Activated CD8-positive, alpha-beta memory T cell treated with anti-CD3 and anti-CD28 coated beads, Interleukin-2, amount 10 ng/mL, durations not matched to agents 7 days and 5 days (primary cell): ENCODE measurements around the gene POLR2F. TPM values are rescaled to one million over a fixed set of nuclear protein-coding genes. Genes with fewer than 3 reads are reported as not detected.
"Not testable (repeated sequence)": the region's sequence is repeated elsewhere in the genome, so short reads cannot be mapped to it uniquely, and the experiment has no call there.

ENCODE experiments used
- ATAC-seq: fragments of 150-1000 bp; cut with Tn5 transposase; one replicate; pipeline ENCODE4 v1.10.0; 2021; ENCODE audit warnings: moderate library complexity
- CTCF ChIA-PET: fragments of 350-600 bp; sonication (Branson Sonifier 250); formaldehyde crosslinking; loops from one replicate; lab custom pipeline; 2021; ENCODE audit warnings: antibody characterized with exemption; lab: Charles Lee
- DNase-seq: peaks from one replicate; pipeline ENCODE4 v3.0.0-alpha.2; 2020
- H3K27ac Mint-ChIP-seq: one replicate; pipeline ENCODE4 v1.8.0; 2021; ENCODE audit warnings: mild to moderate bottlenecking, mixed read lengths
- H3K27me3 Mint-ChIP-seq: one replicate; pipeline ENCODE4 v1.8.0; 2021; ENCODE audit warnings: mixed read lengths
- H3K36me3 Mint-ChIP-seq: one replicate; pipeline ENCODE4 v1.8.0; 2021; ENCODE audit warnings: mild to moderate bottlenecking, mixed read lengths
- H3K4me1 Mint-ChIP-seq: one replicate; pipeline ENCODE4 v1.8.0; 2021; ENCODE audit warnings: mixed read lengths
- H3K4me3 Mint-ChIP-seq: one replicate; pipeline ENCODE4 v1.8.0; 2021; ENCODE audit warnings: mild to moderate bottlenecking, moderate library complexity, mixed read lengths
- H3K9me3 Mint-ChIP-seq: one replicate; pipeline ENCODE4 v1.8.0; 2022; ENCODE audit warnings: low read depth, mixed read lengths
- total RNA-seq, 2 experiments: library from RNA; stranded (reverse); gene quantifications; one replicate each; pipeline ENCODE4 v1.2.3, GENCODE V29; 2021

POLR2F gene
- total RNA-seq, 2 experiments from 2014 or later, result 77.4 to 81.0 TPM

DNA sequence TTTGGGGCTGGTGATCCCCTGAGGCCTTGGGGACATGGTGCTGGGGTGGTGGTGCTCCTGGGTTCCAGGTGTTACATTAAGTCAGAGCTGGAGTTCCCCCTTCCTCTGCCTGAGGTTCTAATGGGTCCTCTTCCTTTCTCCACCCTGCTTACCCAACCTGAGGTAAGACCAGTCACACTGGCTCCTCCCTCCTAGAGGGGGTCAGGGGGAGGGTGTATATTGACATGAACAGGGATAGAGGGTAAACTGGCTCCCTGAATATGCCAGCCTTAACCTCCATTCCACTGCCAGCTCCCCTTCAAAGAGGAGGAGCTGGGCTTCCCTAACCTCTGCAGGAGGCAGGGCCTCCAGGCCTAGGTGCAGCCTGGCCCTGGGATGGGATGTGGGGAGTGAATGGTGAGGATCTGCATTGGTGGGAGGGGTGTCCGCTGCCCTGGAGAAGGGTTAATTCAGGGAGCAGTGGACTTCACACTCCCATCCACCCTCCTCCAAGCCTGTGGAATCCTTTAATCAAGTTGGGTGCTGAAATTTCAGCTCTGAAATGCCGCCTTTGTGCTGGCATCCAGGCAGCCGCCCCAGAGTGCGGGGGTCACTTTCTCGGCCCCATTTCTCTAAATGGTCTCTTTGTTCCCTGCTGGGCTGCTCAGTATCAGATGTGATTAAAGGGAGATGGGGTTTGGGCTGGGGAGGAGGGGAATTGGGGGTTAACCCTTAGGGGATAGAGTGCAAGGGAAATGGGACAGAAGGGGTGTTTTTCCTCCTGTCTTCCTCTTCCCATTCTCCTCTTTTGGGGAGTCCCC is 15.2 kb downstream of the POLR2F start:
- DNase-seq (no peak), ATAC-seq (no peak)
- CTCF ChIA-PET, result interaction anchor here (0.9 to 1.4 kb wide), 2 partner anchors 9 to 63 kb away, joined by 3 to 4 read pairs; no protein-coding TSS in a partner anchor
- Mint-ChIP-seq H3K36me3 (peaks cover 2% of the 10 kb centered on the region), H3K27me3 (no peaks in the 10 kb centered on the region), H3K27ac (no peak overlapping the region), H3K9me3 (no peaks in the 10 kb centered on the region), H3K4me1 (peaks cover 1% of the 10 kb centered on the region), H3K4me3 (no peak overlapping the region)

GRCh38 chr22:37970864-37971263 is 17.4 kb downstream of the POLR2F start:
- H3K9me3 Mint-ChIP-seq, result no peaks in the 10 kb centered on the region
- H3K36me3 Mint-ChIP-seq, result peaks cover 2% of the 10 kb centered on the region
- CTCF ChIA-PET, result interaction anchor here (0.7 to 1.9 kb wide), 3 partner anchors 21 to 108 kb away, joined by 3 to 5 read pairs (median 3); no protein-coding TSS in a partner anchor
- ATAC-seq, result no peak
- no peak overlapping the region for H3K4me3 Mint-ChIP-seq
- no peak overlapping the region for H3K27ac Mint-ChIP-seq
- no peaks in the 10 kb centered on the region for H3K4me1 Mint-ChIP-seq
- no peaks in the 10 kb centered on the region for H3K27me3 Mint-ChIP-seq
- DNase-seq, result no peak

GRCh38 chr22:37971475-37972434 is 18.3 kb downstream of the POLR2F start:
- H3K27ac Mint-ChIP-seq, result no peak overlapping the region
- CTCF ChIA-PET, result interaction anchor here (1.9 kb wide), 1 partner anchor 109 kb away, joined by 5 read pairs; no protein-coding TSS in a partner anchor
- DNase-seq (no peak), ATAC-seq (no peak)
- no peaks in the 10 kb centered on the region for H3K4me1 Mint-ChIP-seq
- H3K4me3 Mint-ChIP-seq, result no peak overlapping the region
- peaks cover 2% of the 10 kb centered on the region for H3K36me3 Mint-ChIP-seq
- no peaks in the 10 kb centered on the region for H3K9me3 Mint-ChIP-seq
- no peaks in the 10 kb centered on the region for H3K27me3 Mint-ChIP-seq

- H3K27ac Mint-ChIP-seq, result no peak overlapping the region
- CTCF ChIA-PET, result interaction anchor here (1.0 kb wide), 1 partner anchor 154 kb away, joined by 3 read pairs; no protein-coding TSS in a partner anchor
- no peaks in the 10 kb centered on the region for H3K27me3 Mint-ChIP-seq
- H3K4me3 Mint-ChIP-seq, result no peak overlapping the region
- DNase-seq (no peak), ATAC-seq (no peak)
- no peaks in the 10 kb centered on the region for H3K36me3 Mint-ChIP-seq
- no peaks in the 10 kb centered on the region for H3K4me1 Mint-ChIP-seq
- no peaks in the 10 kb centered on the region for H3K9me3 Mint-ChIP-seq
These were observed 19.0 kb downstream of the POLR2F start for GRCh38 chr22:37972527-37972926.

DNA sequence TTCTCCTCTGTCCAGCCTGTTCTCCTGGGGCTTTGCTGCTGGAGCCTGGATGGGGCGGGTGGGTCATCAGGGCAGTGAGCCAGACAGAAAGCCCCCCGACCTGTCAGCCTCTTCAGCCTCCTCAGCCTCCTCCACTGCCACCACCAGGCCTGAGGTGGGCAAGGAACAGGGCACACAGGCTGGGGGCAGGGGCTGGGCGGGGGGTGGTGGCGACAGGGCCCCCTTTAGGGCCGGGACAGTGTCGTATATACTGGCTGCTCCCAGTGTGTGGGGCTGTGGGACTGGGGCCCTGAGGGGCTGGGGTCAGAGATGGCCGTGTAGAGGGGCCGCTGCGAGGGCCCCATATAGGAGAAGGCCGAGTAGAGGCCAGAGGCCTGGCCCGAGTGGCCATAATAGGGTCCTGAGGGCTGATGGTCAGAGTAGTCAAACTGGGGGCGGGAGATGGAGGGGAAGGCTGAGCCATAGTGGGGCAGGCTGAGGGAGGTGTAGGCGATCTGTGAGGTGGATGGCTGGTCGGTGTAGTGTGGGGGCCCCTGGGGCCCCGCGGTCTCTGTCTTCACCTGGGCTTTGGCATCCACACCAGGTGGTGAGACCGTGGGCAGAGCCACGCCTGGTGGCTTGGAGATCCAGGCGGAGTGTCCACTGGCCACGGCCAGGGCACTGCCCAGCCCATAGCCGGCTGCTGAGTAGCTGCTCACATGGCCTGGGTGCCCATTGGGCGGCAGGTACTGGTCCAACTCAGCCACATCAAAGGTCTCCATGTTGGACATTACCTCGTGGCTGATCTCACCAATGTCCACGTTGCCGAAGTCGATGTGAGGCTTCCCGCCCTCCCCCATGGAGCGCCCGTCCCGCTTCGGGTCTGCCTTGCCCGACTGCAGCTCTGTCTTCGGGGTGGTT is 20.0 kb downstream of the POLR2F start:
- H3K27ac Mint-ChIP-seq, result no peak overlapping the region
- no peak for ATAC-seq
- no peaks in the 10 kb centered on the region for H3K27me3 Mint-ChIP-seq
- H3K4me1 Mint-ChIP-seq, result no peaks in the 10 kb centered on the region
- H3K9me3 Mint-ChIP-seq, result no peaks in the 10 kb centered on the region
- DNase-seq, result no peak
- CTCF ChIA-PET, result interaction anchor here (1.0 kb wide), 1 partner anchor 155 kb away, joined by 3 read pairs; no protein-coding TSS in a partner anchor
- no peak overlapping the region for H3K4me3 Mint-ChIP-seq
- no peaks in the 10 kb centered on the region for H3K36me3 Mint-ChIP-seq

- Mint-ChIP-seq H3K9me3 (no peaks in the 10 kb centered on the region), H3K27me3 (no peaks in the 10 kb centered on the region), H3K4me3 (no peak overlapping the region), H3K36me3 (no peaks in the 10 kb centered on the region), H3K4me1 (no peaks in the 10 kb centered on the region), H3K27ac (no peak overlapping the region)
- no peak for DNase-seq
- ATAC-seq, result no peak
- CTCF ChIA-PET, result interaction anchor here (1.0 kb wide), 1 partner anchor 20 kb away, joined by 3 read pairs; no protein-coding TSS in a partner anchor
These were observed 21.7 kb downstream of the POLR2F start for GRCh38 chr22:37975153-37975552.

DNA sequence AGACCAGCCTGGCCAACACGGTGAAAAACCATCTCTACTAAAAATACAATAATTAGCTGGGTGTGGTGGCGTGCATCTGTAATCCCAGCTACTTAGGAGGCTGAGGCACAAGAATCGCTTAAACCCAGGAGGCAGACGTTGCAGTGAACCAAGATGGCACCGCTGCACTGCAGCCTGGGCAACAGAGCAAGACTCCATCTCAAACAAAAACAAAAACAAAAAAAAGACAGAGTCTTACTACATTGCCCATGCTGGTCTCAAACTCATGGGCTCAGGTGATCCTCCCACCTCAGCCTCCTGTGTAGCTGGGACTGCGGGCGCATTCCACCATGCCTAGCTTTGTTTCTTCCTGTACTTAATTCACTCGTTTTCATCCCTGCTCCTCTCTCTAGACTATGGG is 22.5 kb downstream of the POLR2F start:
- not testable (repeated sequence) for H3K9me3 Mint-ChIP-seq, DNase-seq, H3K36me3 Mint-ChIP-seq, H3K27ac Mint-ChIP-seq, H3K4me1 Mint-ChIP-seq, H3K27me3 Mint-ChIP-seq, H3K4me3 Mint-ChIP-seq, ATAC-seq
- CTCF ChIA-PET, result interaction anchor here (2.7 kb wide), 1 partner anchor 11 kb away, joined by 9 read pairs; no protein-coding TSS in a partner anchor

DNA sequence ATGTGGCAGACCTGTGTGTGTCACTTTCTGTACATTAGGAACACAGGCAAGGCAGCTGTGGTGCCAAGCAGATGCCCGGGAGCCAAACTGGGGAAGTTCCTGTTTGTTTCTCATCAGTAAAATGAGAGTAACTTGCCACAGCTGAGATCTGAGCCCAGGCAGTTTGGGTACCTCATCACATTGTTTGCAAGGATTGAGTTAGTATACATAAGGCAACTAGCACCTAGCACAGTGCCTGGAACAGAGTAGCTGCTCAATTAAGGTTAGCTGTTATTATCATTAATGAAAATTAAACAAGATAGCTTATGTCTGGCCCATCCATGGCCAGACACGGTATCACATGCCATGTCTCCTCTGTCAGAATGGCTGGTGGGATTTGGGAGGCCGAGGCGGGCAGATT is 23.0 kb downstream of the POLR2F start:
- ATAC-seq, result no peak
- Mint-ChIP-seq H3K4me3 (no peak overlapping the region), H3K27ac (no peak overlapping the region), H3K36me3 (no peaks in the 10 kb centered on the region), H3K27me3 (no peaks in the 10 kb centered on the region), H3K4me1 (no peaks in the 10 kb centered on the region), H3K9me3 (no peaks in the 10 kb centered on the region)
- CTCF ChIA-PET, result interaction anchor here (2.7 kb wide), 1 partner anchor 11 kb away, joined by 9 read pairs; no protein-coding TSS in a partner anchor
- no peak for DNase-seq

GRCh38 chr22:37979782-37980181 is 26.3 kb downstream of the POLR2F start:
- Mint-ChIP-seq H3K9me3 (no peaks in the 10 kb centered on the region), H3K4me1 (no peaks in the 10 kb centered on the region), H3K27me3 (no peaks in the 10 kb centered on the region), H3K27ac (no peak overlapping the region), H3K4me3 (no peak overlapping the region), H3K36me3 (no peaks in the 10 kb centered on the region)
- DNase-seq (no peak), ATAC-seq (no peak)
- CTCF ChIA-PET, result no interaction called here

DNA sequence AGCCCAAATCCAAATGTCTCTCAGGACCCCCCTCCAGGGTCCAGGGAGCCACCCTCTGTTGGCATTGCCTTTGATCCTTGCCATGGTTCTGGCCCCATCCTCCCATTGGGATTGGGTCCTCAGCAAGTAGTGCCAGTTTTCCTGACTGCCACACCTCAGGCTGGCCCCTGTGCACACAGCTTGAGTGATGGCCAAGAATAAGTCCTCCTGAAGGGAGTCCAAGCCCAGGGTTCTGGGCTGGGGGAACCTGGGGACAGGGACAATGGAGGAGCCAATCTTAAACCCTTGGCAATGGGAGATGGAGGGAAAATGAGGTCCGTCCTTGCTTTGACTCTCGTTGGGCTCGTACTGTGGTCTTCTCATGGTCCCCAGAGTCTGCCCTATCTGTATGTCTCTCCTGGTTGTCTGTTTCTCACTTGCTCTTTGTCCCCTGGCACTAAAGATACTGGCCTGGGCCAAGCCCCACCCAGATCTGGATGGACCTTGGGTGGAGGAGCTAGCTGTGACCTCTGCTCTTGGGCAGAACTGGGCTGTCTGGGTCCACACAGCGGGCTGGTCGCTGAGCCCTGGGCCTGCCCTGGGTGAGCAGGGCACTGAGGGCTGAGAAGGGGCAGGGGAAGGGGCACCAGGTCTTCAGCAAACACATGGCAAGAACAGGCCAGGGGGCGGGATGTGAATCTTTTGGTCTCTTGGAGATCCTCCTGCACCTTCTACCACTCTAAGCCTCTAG is 27.9 kb downstream of the POLR2F start:
- ATAC-seq, result no peak
- no peaks in the 10 kb centered on the region for H3K9me3 Mint-ChIP-seq
- no peak overlapping the region for H3K27ac Mint-ChIP-seq
- no peaks in the 10 kb centered on the region for H3K4me1 Mint-ChIP-seq
- CTCF ChIA-PET, result no interaction called here
- H3K4me3 Mint-ChIP-seq, result no peak overlapping the region
- no peaks in the 10 kb centered on the region for H3K36me3 Mint-ChIP-seq
- no peak for DNase-seq
- no peaks in the 10 kb centered on the region for H3K27me3 Mint-ChIP-seq

DNA sequence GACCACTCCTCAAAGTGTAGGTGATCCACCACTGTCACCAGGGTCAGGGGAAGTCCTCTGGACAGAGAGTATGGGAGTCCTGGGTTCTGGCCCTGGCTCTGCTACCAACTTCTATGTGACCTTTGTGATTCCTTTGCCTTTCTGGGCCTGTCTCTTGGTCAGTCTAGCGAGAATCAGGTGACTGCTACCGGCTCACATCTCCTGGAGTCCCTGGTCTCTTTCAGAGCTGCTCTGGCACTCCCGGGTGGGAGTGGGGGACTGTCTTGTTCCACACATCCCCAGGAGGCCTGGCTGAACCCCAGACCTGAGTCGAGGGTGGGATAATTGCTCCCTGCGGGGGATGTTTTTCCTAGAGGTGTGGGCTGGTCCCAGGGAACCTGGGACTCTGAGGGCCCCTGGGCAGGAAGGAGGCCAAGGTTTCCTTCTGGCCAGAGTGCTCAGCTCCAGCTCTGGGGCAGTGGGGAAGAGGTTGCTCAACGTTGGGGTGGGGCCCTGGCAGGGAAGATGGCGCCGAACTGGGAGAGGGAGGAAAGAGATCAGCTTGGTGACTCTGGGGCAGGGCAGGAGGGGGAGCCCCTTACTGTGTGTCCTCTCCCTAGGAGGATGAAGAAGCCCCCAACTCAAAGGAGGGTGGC is 28.8 kb downstream of the POLR2F start:
- ATAC-seq, result no peak
- no peak overlapping the region for H3K27ac Mint-ChIP-seq
- H3K36me3 Mint-ChIP-seq, result no peaks in the 10 kb centered on the region
- DNase-seq, result no peak
- H3K27me3 Mint-ChIP-seq, result no peaks in the 10 kb centered on the region
- no peaks in the 10 kb centered on the region for H3K9me3 Mint-ChIP-seq
- H3K4me1 Mint-ChIP-seq, result no peaks in the 10 kb centered on the region
- CTCF ChIA-PET, result no interaction called here
- H3K4me3 Mint-ChIP-seq, result no peak overlapping the region
